ENCODE measurements around the gene JAK2.

GRCh38 chr9:5025416-5025815 lies 40.3 kb downstream of the JAK2 start:
- TF ChIP-seq CTCF (IDR thresholded peaks at IDR 0.05) (no peak), POLR2A (IDR thresholded peaks at IDR 0.05) (no peak), POLR2AphosphoS5 (IDR thresholded peaks at IDR 0.05) (no peak)
